ENCODE results near the gene RAB3GAP2. TPM values are rescaled to one million over a fixed set of nuclear protein-coding genes. Genes with fewer than 3 reads are reported as not detected.
"Not testable (repeated sequence)": the region's sequence is repeated elsewhere in the genome, so short reads cannot be mapped to it uniquely, and the experiment has no call there.

The RAB3GAP2 gene
- polyA plus RNA-seq, 3 donors = 29.1 to 38.9 (median 31.3) TPM

DNA sequence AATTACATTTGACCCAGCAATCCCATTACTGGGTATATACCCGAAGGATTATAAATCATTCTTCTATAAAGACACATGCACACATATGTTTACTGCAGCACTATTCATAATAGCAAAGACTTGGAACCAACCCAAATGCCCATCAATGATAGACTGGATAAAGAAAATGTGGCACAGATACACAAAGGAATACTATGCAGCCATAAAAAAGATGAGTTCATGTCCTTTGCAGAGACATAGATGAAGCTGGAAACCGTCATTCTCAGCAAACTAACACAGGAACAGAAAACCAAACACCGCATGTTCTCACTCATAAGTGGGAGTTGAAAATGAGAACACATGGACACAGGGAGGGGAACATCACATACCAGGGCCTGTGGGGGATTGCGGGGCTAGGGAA is 102.4 kb downstream of the RAB3GAP2 start:
- not testable (repeated sequence) for DNase-seq (ENCODE audit: extremely low read depth in 1 of 11, low read depth in 9 of 11, low spot score in 4 of 11)

DNA sequence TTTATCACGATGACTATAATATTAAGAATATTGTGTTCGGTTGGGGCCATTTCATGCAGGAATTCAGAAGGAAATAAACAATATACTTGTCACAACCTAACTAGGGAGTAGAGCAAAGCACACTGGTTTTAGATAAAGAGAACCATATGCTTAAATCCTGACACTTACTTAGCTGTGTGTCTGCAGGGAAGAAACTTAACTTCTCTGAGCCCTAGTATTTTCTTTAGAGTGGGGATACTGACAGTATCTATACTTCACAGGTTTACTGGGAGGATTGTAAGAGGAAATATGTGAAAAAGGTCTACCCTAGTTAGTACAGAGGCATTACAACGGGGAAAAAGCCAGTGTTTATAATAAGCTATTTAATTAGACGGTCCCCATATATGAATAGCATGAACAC is 105.4 kb downstream of the RAB3GAP2 start:
- no peak for DNase-seq (ENCODE audit: extremely low read depth in 1 of 11, low read depth in 9 of 11, low spot score in 4 of 11)

DNA sequence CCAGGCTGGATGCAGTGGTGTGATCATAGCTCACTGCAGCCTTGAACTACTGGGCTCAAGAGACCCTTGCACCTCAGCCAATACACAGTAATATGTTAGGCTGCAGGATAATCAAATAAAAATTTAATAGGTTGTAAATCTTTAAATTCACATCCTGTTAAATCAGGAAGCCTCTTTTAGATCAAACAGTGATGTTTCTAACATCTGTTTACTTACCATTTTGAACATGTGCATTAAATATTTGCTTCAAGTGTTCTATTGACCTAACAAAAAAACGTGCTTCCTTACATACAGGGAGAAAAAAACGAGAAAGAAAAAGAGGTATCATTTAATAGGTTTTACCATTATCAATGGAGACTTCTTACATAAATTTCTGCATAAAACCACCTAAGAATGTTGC is 107.7 kb downstream of the RAB3GAP2 start:
- no peak for DNase-seq (ENCODE audit: extremely low read depth in 1 of 11, low read depth in 9 of 11, low spot score in 4 of 11)

DNA sequence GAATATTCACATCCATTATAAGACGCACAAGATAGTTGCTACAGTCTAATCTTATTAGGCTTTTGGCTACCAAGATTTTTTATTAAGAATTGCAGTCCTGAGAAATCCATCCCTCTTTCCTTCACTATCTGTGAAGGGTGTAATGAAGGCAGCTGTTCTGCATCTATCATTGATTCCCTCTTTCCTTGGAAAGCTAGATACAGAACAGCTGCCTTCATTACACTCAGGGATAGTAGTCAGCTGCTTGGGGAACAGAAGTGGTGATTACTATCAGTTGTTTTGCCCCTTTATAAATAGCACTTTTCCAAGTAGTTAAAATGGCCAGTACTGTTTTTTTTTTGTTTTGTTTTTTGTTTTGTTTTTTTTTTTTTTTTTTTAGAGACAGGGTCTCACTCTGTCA is 108.1 kb downstream of the RAB3GAP2 start:
- DNase-seq (ENCODE audit: extremely low read depth in 1 of 11, low read depth in 9 of 11, low spot score in 4 of 11) = peak in 1 of 11 donors; percentile 1

DNA sequence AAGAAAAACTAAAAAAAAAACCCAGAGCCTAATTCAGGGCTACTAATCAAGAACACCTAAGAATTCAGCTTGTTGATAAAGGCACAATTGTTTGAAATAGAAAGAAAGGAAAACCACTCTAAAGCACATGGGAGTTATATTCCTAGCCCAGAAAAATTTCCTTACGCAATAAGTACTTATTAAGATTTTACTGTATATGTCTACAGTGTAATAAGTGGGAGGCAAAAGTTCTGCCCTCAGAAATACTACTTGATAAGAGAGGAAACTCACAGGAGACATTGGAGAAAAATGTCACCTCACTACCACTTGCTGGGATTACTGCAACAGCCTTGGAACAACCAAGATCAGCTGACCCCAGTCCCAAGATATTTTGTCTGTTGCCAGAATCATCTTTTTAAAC is 112.2 kb downstream of the RAB3GAP2 start:
- DNase-seq (ENCODE audit: extremely low read depth in 1 of 11, low read depth in 9 of 11, low spot score in 4 of 11) = no peak

DNA sequence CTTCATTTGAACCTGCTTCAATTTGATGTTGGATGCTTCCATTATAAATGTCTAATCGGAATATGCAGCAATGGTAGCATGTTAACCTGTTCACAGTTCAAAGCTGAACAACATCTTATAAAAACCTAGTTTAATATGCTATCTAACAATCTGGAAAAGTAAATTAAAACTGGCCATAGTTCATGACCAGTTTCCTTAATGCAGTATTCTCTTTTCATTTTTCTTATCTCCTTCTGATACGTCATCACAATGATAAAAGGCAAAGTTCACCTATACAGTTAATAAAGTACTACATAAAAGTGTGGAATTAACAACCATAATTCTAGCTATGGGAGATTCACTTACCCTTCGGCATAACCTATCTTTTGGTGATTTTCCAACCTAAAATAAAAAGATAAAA is 113.2 kb downstream of the RAB3GAP2 start:
- DNase-seq (ENCODE audit: extremely low read depth in 1 of 11, low read depth in 9 of 11, low spot score in 4 of 11) = no peak

DNA sequence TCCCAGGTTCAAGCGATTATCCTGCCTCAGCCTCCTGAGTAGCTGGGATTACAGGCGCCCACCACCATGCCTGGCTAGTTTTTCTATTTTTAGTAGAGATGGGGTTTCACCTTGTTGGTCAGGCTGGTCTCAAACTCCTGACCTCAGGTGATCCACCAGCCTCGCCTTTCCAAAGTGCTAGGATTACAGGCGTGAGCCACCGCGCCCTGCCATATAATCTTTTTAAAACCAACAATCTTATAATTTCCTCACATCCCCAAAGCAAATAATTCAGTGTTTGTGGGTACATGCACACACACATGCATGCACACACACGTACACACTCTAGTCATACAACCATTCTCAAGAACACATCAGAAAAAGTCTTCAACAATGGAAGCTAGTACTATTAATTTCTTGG is 113.7 kb downstream of the RAB3GAP2 start:
- DNase-seq (ENCODE audit: extremely low read depth in 1 of 11, low read depth in 9 of 11, low spot score in 4 of 11) = not testable (repeated sequence)

DNA sequence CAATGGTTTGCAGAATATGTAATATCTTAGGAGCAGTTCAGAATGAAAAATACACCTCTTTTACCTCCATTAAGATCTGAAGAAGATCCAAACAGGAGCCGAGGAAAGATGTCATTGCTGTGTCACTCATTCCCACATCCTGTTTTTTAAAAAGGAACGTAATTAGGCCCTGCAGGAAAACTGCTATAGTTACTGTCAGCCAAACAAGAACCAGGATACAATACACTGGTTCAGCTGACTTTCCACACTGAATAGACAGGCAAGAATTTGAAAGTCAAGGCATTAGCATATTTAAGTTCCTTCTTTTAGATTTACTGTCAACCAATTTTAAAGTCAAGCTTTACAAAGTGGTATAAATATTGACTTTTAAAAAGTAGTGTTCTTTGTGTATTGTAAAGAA is 114.5 kb downstream of the RAB3GAP2 start:
- no peak for DNase-seq (ENCODE audit: extremely low read depth in 1 of 11, low read depth in 9 of 11, low spot score in 4 of 11)

DNA sequence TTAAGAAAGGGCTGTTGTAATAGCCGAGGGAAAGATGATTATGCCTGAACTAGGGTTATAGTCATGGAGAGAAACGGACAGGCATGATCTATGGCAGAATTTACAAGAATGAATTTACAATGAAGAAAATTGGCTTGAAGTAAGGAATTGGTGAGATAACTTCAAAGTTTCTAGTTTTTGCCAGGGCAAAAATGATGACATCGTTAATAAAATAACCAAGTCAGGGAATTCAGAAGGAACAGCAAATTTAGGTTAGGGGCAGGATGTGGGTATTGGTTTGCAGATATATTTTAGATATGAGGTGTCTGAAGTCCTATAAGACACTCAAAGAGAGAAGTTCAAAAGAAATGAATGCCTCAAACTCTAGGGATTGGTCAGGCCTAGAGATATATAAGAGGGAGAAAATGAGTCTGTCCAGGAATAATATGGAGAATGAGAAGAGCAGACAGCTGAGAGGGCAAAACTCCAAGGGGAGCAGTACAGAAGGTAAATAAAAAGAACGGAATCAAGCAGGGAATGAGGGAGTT is 115.6 kb downstream of the RAB3GAP2 start:
- DNase-seq (ENCODE audit: extremely low read depth in 1 of 11, low read depth in 9 of 11, low spot score in 4 of 11) = no peak

DNA sequence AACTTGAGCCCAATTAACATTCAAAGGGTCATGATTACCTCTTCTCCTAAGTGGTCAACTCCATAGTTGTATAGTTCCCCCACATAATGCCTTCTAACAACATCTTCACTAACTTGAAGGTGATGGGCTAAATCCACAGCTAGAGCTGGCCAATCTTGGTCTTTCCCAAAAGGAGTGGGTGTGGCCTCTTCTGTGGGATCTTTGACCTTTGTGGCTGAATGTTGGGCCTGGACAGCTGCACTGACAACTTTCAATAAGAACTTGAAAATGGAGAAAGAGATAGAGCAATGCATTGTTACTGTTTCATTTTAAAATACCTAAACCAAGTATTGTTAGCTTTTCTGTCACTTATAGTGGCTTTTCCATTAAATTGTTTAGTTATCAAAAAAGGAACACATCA is 119.1 kb downstream of the RAB3GAP2 start:
- DNase-seq (ENCODE audit: extremely low read depth in 1 of 11, low read depth in 9 of 11, low spot score in 4 of 11) = no peak

DNA sequence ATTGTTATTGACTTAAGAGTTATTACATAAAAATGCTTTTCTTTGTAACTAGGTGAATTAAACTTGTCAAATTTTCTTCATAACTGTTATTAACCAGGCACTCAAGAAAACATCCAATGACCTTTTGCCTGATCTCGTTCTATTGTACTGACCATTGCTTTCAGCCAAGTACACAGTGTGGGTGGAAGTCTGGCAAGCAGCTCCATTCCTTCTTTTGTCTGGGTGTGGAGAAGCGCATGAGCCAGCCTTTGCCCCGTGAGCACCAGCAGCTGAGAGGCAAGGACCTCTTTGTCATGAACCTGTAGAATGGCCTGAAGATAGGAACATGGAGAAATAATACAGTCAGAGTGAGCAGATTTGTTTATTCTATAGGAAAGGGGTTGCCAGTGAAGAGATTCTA is 120.8 kb downstream of the RAB3GAP2 start:
- no peak for DNase-seq (ENCODE audit: extremely low read depth in 1 of 11, low read depth in 9 of 11, low spot score in 4 of 11)

DNA sequence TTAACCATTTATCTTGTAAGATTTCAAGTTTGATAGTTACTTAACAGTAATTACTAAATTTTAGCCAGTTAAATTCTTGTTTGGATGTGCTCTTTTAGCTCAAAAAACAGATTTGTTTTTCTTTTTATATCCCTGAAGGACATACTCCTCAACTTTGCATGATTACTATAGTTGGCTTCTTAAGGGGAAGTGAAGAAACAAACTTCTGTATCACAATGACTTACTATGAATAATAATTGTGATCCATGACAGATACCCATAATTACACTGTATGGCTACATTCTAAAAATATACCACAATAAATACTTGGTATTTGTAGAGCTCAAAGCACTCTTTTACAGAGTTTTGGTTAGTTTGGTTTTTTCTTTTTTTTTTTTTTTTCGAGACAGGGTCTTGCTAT is 122.5 kb downstream of the RAB3GAP2 start:
- DNase-seq (ENCODE audit: extremely low read depth in 1 of 11, low read depth in 9 of 11, low spot score in 4 of 11) = no peak

DNA sequence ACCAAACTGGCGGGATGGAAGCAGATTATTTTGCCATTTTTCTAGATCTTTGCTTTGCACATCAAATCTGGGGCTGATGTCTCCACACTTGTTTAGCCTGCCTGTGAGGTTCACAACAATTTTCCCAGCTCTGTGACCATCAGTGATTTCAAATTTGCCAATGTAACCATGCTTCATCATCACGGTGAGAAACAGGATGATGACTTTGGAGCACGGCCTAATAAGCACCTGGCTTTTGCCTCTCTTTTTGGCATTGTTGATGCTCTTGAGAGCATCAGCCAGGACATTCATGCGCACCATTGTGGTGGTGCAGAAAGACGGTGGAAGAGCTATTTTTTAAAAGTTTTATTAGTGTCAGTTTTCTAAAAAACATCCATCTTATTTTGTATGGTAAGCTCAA is 128.2 kb downstream of the RAB3GAP2 start:
- no peak for DNase-seq (ENCODE audit: extremely low read depth in 1 of 11, low read depth in 9 of 11, low spot score in 4 of 11)

DNA sequence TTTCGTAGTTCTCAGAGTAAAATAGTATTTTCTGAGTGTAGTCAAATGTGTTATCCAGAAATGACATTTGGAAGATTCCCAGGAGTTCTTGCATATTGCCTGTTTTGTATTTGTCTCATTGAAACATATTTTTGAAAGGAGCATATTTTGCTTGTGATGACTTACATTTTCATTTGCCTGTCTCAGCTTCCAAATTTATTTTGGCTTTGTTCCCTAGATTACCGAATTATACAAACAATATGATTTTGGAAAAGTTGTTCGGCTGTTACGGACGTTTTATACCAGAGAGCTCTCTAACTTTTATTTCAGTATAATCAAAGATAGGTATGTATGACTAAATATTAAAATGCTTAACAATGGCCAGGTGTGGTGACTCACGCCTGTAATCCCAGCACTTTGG is 132.3 kb downstream of the RAB3GAP2 start:
- no peak for DNase-seq (ENCODE audit: extremely low read depth in 1 of 11, low read depth in 9 of 11, low spot score in 4 of 11)

DNA sequence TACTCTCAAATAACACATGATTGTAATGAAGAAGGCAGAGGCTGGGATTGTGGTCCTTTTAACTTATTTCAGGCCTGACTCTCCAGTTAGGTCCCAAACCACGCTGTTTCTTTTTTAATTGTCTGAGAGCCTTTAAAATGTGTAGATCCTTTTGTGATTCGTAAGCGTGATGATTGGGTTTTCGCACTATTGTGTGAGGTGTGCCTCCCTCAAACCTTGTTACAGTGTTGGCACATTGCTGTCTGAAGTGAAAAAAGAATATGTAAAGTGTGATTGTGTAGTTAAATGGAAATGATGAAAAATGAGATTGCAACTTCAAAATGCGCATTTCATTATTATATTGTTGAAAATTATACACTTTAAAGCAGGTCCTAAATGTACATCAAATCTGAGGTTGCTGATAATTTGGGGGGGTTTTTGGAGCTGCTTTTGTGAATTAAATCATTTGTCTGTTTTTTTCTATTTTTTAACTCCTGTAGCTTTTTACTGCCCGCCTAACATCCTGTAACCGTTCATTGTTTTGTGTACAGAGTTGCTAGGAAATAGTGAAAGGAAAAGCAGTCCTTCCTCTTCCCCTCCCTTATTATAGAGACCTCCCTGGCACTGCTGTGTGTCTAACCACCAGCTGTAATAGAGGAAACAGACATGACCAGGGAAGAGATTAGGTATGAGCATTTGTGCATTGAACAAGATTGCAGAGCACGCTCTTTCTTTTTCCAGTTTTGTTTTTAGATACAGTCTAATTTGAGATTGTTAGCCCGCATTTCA is 135.1 kb downstream of the RAB3GAP2 start:
- DNase-seq (ENCODE audit: extremely low read depth in 1 of 11, low read depth in 9 of 11, low spot score in 4 of 11) = peak in 3 of 11 donors; percentile 7 to 17 (median 7)

DNA sequence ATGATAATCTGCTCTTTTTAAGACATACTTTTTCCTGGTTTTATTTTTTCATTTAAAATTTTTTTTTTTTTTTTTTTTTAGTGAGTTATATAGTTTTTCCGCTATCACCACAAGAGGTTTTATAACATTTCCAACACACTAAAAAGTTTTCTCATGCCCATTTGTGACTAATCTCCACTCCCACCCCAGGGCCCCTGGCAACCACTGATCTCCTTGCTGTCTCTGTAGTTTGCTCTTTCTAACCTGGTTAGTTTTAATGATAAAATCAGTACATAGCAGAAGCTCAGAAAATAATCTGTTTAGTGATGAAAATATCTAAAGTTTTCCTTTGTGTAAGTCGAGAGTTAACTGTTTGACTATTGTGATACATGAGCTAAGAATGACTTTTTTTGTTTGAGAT is 136.5 kb downstream of the RAB3GAP2 start:
- no peak for DNase-seq (ENCODE audit: extremely low read depth in 1 of 11, low read depth in 9 of 11, low spot score in 4 of 11)

DNA sequence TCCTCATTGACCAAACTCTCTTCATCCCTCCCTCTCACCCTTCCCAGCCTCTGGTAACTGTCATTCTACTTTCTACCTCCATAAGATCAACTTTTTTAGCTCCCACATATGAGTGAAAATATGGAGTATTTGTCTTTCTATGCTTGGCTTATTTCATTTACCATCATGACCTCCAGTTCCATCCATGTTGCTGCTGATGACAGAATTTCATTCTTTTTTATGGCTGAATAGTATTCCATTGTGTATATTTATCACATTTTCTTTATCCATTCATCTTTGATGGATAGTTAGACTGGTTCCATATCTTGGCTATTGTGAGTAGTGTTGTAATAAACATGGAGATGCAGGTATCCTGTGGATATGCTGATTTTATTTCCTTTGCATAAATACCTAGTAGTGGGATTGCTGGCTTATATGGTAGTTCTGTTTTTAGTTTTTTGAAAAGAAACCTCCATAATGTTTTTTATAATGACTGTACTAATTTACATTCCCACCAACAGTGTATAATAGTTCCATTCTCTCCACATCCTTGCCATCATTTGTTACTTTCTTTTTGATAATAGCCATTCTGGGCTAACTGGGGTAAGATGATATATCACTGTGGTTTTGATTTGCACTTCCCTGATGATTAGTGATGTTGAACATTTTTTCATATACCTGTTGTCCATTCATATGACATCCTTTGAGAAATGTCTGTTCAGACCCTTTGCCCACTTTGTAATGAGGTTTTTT is 142.6 kb downstream of the RAB3GAP2 start:
- no peak for DNase-seq (ENCODE audit: extremely low read depth in 1 of 11, low read depth in 9 of 11, low spot score in 4 of 11)

DNA sequence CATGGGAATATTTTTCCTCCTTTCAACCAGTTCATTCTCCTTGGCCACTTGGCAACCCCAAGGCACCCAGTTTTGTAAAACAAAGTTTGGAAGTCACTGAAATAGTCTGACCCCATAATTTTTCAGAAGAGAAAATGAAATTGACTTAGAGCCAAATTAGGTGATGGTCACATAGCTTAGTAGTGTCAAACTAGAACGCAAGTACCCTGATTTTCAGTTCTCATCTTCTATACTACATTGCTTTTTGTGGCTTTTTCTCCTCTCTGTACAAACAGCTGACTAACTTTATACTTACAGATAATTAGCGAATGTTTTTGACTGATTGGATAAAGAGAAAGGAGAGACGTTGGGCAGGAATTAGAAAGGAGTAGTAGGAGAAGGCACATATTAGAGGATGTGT is 145.2 kb downstream of the RAB3GAP2 start:
- DNase-seq (ENCODE audit: extremely low read depth in 1 of 11, low read depth in 9 of 11, low spot score in 4 of 11) = no peak

DNA sequence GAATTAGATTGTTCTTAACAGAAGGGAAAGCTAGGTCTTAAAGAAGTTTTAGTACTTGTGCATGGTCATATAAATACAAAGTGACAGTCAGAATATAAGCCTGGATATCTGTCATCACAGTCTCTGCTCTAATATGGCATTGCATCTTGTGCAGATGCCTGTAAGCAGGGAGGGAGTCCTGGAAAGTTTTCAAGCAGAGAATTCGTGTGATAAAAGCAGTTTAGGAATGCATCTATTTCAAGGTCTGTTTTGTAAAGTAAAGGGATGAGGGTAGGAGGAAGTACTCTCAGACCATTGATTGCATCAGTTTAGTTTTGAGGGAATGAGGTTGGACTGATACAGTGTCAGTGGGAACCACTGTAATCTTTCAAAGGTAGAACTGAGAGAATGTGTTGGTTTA is 147.7 kb downstream of the RAB3GAP2 start:
- no peak for DNase-seq (ENCODE audit: extremely low read depth in 1 of 11, low read depth in 9 of 11, low spot score in 4 of 11)

DNA sequence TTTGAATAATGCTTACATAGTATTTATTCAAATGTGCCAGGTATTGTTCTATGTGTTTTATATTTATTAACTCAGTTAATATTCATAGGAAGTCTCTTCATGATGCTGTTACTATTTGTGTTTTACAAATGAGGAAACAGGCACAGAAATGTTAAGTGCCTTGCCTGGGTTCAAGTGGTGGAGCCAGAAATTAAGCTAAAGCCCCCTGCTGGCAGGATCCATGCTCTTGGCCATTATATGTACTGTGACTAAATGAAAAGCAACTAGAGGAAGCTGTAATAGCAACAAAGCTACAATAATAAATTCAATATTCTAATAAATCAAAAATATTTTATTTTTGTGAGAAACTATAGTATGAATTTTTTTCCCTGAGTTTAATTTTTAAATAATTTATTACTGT is 148.4 kb downstream of the RAB3GAP2 start:
- DNase-seq (ENCODE audit: extremely low read depth in 1 of 11, low read depth in 9 of 11, low spot score in 4 of 11) = no peak

Measured in renal cortex interstitium (tissue), 11 donors.